UCSD-AML1 (cell line): Measurements from ENCODE around the gene DACT2.
A peak's percentile ranks its signal among the peaks of the same experiment; 100 is the strongest.
"Not testable (repeated sequence)": the region's sequence is repeated elsewhere in the genome, so short reads cannot be mapped to it uniquely, and the experiment has no call there.

ENCODE experiments used
- DNase-seq: peaks from one replicate; lab custom pipeline; 2025; ENCODE audit not compliant: unreplicated experiment; lab: John Stamatoyannopoulos, UW

Gene DACT2, protein sequence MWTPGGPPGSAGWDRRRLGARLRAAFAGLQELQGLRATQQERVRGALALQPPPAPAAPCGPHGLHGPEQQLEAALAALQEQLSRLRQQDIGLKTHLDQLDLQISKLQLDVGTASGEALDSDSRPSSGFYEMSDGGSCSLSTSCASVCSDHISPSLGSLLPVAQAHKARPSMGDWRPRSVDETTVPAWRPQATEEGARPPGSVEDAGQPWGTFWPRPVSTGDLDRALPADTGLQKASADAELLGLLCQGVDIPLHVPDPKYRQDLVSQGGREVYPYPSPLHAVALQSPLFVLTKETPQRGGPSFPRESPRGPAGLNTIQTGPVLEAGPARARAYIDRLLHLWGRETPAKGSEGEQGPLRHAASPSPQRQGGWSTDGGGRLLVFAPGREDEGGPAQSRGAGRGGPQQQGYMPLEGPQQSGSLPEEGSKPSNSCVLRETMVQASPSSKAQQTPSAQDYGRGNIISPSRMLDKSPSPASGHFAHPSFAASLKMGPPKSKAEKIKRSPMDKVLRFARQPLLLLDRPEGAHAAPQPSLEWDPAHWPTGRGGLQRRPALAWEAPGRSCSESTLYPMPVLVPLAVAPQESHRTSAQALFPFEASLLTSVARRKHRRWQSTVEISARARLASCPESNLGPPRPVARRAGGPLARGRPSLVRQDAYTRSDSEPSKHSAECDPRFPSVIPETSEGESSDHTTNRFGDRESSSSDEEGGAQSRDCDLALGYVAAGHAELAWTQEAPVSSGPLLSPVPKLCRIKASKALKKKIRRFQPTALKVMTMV

DNA sequence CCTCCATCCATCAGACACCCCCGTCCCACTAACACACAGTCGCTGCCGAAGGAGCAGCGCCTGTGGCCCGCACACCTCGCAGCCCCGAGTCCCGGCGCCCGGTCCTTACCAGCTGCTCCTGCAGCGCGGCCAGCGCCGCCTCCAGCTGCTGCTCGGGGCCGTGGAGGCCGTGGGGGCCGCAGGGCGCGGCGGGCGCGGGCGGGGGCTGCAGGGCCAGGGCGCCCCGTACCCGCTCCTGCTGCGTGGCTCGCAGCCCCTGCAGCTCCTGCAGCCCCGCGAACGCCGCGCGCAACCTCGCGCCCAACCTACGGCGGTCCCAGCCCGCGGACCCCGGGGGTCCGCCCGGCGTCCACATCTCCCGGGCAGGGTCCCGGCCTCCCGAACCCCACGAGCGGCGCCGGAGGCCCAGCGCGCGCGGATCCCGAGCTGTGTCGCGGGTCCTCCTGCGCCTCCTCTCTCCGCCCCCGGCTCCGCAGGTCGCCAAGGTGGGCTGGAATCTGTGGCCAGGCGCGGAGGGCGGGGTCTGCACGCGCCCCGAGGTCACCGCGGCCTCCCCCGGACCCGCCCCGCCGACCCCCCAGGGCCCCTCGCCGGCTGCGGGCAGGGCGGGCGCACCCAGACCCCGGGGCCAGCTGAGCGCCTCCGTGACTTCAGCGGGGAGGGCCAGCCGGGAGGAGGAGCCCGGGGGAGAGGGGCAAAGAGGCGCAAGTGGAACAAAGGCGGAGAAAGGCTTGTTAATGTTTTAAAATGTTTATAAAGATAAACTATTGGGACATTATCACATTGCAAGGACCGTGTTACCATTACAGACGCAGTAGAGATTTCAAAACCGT lies at the start of gene DACT2:
DACT2 (minus strand) TSS at position 499 of the 833 bp plus-strand sequence; CDS start at position 355, 144 bp downstream.
- DNase-seq = no peak

DNA sequence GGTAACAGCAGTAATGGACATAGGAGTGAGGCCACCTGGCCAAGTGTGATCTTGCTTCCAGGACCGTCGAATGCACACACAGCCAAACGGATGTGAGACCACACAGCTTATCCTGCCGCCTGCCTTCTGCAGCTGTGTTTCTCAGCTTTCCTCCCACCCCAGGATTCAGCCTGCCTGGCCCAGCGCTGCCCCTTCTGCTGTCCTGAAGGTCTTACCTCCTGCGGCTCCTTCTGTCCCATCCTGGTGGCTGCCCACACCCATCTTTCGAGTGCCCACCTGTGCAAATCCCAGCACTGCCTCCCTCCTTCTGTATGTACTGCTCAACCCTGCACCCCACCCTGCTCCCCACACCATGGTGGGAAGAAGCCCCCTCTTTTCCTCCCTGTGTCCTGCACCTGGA lies 49.4 kb upstream of the DACT2 start:
- no peak for DNase-seq

DNA sequence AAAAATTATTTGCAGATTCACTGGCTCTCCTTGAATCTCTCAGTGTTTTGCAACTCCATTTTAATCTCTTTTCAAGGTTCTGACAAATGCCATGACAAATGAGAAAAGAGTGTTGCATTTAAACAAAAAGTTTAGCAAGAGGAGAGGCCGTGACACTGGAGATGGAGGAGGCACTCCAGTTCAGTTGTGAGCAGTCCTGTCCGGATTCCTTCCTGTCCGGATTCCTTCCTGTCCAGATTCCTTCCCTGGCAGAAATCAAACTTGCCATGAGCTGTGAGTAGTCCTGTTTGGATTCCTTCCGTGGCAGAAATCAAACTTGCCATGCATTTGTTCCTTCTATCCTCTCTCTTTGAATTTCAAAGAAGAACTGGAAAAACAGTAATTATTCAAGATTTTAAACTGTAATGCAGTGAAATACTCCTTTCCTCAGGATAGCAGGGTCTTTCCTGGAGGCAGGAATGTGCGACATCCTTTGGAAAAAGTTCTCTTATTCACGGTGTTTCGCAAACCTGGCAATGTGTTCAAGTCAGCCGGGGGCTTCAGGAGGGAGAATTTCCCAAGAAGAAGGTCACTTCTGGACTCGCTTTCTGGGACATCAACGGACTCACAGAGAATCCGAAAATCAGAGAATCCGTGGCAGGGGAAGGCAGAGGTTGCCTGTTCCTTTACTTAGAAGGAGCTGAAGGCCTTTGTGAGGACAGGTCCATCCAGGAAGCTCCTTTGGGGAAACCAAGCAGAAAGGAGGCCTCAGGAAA lies 48.7 kb upstream of the DACT2 start:
- no peak for DNase-seq

DNA sequence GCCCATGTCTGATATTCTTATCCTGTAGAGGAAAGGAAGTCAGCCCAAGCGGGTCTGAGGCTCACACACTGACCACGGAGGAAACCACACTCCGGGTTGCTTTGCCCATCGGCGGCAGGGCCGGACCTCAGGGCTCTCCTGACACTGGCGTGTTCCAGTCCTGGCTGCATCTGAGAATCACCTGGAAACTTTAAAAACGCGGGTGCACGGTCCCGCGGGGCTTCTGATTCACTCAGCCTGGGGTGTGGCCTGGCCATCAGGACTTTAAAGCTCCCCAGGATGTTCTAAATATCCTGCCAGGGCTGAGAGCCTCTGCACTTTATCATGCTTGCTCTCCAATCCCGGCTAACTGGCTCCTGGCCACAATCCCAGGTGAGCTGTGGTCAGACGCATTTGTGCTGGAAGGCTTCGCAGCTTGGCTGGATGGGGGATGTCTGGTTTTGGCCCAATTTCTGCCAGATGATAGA lies 47.7 kb upstream of the DACT2 start:
- peak; percentile 46 for DNase-seq

DNA sequence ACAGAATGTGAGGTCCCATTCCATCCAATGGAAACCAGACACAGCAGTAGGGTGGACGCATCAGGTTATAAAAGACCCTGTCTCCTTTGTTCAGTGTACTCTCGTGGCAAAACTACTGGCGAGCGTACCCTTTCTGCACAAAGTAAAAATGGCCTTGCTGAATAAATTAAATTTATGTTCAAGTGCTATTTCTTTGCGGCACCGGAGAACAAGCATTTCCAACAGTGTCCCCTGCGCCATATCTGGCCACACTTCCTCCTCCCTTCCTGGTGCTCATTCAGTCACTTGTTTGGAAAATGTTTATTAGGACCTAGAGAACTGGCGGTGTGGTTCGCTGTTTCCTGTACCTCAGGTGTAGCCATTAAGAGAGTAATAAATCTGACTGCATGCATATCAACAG lies 46.9 kb upstream of the DACT2 start:
- no peak for DNase-seq

DNA sequence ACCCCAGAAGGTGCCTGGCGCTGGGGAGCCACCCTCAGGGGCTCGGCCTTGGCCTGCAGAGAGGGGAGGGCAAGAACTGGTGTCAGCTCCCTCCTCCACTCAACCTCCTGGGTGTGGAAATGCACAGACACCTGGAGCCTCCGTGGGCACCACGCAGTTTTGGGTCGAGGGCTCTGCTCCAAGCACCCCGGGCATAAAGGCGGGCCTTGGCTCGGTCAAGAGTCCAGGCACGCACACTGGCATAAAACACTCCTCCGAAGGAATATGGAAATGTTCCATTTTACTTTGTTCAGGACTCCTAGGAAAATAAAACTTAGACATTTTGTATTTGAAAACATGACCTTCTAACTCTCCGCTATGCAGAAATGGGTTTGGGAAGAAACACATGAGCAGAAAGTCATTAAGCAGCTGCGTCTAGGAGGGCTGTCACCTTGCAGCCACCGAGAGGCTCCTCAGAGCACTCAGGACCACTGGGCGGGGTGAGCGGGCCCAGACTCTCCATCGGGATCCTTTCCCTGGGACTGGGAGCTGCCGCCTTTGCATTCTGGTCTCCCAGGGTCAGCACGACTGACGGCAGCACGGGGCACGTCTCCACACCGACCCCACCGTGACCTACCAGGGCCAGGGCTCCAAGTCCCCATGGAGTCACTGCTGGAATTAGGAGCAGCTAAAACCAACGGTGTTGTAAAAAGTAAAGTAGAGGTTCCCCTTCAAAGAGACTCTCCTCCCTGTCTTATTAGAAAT lies 46.0 kb upstream of the DACT2 start:
- DNase-seq = no peak

DNA sequence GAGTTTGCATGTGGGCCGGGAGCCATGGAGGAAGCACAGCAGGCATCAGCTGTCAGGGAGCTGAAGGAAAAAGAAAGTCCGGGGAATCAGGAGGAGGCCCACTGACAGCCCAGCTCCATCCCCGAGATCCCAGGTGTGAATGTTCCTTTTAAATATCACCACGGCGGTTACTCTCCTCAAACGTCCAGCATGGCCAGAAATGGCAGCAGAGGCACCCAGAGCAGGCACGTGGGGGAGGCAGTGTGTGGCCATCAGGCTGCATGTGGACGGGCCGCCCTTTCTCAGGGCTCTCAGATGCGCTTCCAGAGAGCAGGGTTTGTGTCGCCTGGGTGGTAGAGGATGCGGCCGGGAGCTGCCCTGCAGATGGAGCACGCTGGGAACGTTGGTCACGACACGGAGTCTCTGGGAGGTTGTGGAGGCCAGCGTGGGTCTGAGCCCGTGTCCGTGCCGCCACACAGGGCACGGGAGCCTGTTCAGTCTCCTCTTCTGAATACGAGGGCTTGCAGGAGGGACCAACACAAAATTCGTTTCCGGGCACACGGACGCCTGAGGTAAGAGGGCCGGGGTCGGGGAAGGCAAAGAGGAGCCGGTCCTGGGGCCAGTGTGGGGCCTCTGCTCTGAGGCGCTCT lies 45.3 kb upstream of the DACT2 start:
- no peak for DNase-seq

DNA sequence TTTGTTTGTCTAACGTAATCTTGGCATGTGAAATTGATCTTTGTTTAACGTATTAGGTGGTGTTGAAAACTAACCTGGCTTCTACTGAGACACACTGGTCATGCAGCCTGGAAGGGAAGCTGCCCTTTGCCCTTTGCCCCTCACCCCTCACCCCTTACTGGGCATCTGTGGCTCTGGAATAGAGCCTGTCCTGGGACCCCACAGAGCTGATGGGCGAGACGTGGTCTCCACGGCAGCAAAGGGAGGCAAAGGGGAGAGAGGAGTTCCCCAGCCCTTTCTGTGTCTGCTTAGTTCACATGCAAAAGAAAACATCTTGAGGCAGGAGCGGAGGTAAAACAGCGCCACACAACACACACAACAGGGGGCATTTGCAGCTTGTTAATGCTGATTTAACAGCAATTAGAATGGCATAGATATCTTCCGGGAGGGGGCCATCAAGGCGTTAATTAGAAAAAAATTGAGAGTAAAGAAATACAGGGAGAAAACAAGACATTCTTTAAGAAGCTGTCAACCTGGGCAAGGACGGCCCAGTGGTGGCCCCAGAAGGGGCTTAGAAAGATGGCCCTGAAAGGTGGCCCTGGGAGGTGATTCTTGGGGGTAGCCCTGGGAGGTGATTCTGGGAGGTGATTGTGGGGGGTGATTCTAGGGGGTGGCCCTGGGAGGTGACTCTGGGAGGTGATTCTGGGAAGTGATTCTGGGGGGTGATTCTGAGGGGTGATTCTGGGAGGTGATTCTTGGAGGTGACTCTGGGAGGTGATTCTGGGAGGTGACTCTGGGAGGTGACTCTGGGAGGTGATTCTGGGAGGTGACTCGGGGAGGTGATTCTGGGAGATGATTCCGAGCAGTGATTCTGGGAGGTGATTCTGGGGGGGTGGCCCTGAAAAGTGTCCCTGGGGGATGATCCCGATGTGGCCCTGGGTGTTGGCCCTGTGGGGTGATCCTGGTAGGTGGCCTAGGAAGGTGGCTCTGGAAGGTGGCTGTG lies 44.5 kb upstream of the DACT2 start:
- DNase-seq = no peak

DNA sequence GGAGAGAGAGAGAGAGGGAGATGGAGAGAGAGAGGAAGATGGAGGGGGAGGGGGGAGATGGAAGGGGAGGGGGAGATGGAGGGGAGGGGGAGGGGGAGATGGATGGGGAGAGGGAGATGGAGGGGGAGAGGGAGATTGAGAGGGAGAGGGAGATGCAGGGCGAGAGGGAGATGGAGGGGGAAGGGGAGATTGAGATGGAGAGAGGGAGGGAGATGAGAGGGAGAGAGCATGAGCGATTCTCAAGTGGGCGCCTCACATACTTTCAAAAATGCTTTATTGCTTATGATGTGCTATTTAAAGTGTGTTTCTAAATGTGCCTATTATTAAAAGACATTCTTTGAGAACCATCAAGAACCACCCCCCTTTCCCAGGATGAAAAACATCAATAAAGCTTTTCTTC lies 43.7 kb upstream of the DACT2 start:
- DNase-seq = no peak

DNA sequence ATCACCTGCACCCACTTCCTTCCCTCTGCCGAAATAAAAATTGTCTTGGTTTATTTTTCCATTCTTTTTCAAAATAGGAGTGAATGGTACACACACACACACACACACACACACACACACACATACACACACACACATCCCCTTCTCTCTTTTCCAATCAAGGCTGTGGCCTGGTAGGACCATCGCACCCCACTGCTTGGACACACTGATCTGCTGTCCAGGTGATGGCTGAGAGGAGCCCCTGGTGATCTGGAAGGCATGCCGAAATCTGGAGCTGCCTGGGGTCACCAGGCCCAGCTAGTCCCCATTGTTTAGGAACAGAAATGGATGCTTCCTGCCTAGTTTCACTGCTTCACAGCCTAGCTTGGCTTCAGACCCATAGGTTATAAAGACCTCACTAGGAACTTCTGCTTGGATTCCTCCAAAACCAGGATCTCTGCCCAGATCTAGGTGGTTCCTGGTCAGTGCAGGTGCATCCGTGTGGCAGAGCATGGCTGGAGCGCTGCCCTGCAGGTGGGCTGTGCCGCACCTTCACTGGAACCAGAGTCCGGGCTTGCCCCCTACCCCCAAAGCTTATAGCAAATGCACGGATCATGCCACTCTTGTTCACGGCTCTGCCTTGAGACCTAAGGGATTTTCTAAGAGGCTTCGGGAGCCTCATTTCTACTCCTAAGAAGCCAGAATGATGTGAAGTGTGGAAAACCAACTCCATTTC lies 42.9 kb upstream of the DACT2 start:
- DNase-seq = no peak

DNA sequence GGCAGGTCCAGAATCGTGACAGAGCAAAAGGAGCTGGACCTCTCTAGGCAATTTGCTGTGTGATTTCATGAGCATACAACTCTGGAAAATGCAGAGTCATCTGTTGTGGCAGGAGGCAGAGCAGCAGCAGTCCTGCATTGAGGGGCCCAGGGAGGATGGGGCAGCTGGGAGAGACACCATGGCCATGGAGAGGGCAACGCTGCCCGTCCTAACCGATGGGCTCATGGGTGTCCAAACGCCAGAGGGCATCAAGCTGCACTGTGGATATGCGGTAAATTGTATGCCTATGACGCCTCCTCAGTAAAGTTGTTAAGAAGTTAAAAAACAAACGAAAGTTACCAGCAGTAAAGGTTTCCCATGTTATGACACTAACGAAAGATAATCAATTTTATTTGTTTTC lies 42.2 kb upstream of the DACT2 start:
- no peak for DNase-seq

DNA sequence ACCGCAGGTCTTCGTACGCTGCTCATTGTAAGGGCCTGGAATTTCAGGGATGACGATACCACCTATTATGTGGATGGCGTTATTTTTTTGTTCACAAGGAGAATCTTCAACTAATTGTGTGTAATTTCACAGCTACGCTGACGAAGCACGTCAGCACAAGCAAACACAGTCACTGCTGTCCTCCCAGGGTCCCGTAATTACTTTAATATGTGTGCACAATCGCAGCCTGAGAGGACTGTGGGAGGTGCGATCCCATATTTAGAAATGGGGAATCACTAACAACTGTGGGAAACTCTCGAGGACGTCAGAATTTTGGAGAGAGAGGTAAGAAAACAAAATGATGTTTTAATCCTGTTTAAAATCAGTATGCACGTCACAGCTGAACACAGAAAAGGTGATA lies 40.2 kb upstream of the DACT2 start:
- DNase-seq = no peak

DNA sequence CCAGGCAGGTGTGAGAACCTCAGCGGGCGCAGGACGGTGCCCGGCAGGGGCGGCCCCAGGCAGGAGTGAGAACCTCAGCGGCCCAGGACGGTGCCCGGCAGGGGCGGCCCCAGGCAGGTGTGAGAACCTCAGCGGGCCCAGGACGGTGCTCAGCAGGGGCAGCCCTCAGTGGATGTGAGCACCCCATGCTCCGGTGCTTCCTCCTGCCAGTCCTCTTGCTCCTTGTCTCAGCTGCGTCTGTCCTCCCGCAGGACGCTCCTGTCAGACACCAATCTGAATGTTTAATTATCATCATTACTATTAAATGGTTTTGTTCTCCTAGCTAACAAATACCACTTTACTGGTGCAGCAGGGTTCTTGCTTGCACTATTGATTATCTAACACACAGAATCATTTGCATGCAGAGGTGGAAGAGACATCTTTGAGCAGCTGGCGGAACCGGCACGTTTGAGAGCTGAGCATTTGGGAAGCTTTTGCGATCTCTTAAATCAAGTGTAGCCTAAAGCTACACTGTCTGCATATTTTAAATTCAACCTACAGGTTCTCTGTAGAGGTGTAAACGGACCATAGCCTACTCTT lies 39.4 kb upstream of the DACT2 start:
- DNase-seq = no peak

DNA sequence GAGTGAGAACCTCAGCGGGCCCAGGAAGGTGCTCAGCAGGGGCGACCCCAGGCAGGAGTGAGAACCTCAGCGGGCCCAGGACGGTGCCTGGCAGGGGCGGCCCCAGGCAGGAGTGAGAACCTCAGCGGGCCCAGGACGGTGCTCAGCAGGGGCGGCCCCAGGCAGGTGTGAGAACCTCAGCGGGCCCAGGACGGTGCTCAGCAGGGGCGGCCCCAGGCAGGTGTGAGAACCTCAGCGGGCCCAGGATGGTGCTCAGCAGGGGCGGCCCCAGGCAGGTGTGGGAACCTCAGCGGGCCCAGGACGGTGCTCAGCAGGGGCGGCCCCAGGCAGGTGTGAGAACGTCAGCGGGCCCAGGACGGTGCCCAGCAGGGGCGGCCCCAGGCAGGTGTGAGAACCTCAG lies 37.3 kb upstream of the DACT2 start:
- not testable (repeated sequence) for DNase-seq

DNA sequence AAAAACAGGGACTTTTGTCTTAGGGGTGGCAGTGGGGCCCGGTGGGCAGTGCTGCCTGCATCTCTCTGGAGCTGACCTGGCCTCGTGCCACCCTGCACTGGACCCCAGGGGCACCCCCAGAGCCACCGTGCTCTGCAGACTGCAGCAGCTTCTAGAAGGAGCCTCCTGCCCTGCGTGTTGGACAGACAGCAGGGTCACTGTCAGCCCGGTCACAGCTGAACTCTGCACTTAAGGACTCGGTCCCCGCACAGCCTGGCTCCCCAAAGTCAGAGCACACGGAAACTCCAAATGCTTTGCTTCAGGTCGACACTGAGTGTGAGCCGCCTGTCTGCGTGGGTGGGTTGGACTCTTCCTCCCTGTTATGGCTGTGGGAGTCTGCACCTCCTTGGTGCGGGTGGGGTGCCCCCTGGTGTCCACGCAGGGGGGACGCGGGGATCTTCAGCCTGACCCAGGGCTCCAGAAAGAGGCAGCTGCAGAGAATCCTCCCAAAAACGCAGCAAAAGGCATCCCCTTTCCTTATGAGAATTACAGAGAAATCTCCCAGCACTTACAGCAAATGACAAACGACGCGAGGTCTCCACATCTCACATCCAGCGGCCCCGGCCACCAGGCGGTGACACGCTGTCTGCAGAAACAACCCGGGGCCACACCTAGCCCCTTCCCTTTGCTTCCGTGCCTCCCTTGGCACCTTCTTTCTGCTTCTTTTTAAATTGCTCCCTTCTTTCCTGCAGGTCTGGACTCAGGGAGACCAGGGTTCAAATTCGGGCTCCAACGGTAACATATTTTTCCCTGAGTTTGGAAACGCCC lies 36.3 kb upstream of the DACT2 start:
- DNase-seq = peak; percentile 24

DNA sequence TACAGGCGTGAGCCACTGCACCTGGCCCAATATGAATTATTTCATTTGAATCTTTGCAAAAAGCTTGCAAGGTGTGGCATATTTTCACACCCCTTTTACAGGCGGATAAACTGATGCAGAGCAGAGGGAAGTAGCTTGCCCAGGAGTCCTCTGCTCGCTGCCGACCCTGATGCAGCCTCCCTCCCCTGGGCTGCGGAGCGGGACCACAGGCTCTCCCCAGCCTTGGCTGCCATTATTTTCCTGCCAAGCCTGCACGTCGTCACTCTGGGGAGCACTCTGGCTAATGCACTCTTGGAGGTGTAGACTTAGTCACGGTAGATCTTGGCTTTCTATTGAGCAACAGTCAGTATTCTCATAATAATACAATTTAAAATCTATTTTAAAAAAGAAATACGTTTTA lies 34.8 kb upstream of the DACT2 start:
- no peak for DNase-seq

DNA sequence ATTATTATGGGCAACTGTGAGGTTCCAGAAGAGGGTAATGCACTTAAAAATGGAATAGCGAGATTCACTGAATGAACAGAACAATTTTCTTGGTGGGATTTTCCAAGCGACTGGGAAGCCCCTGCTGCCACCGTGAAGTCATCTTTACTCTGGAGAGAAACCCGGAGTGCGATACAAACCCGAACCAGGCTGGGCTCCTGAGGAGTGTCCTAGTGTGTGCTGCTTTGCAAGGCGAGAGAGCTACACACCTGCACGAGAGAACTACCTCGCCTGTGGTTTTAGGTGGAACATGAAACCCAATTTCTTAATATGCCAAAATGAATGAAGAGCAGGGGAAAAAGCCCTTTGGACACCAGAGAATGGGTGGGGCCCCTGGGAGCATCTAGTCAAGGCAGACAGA lies 33.5 kb upstream of the DACT2 start:
- no peak for DNase-seq
